ENCODE results near the gene UBE2L3. TPM values are rescaled to one million over a fixed set of nuclear protein-coding genes. Genes with fewer than 3 reads are reported as not detected.
A peak's percentile ranks its signal among the peaks of the same experiment; 100 is the strongest.

Gene UBE2L3
- total and polyA plus RNA-seq, 4 experiments from 2014 or later = 39.2 to 116 (median 71.7) TPM

DNA sequence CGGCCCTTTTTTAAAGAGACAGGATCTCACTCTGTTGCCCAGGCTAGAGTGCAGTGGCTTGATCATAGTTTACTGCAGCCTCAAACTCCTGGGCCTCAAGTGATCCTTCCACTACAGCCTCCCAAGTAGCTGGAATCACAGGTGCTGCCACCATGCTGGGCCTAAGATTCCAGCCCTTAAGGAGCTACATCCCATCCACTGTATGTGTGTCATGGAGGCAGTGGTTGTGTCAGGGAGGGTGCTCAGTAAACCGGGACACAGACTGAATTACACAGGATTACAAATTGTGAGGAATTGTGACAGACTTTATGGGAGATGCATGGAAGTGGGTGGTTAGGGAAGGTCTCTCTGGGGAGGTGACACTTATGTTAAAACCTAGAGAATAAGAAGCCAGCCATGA is 96.2 kb downstream of the UBE2L3 start:
- intact Hi-C loops (cut with micrococcal nuclease) = no loop called here
- no peak overlapping the region for H3K4me3 ChIP-seq (ENCODE audit: low read length in 2 of 2)
- no peak overlapping the region for H3K27ac ChIP-seq (ENCODE audit: low read depth, low read length)
- no peaks in the 10 kb centered on the region for H3K9me3 ChIP-seq (ENCODE audit: control insufficient read depth in 1 of 2, low read length in 2 of 2)
- H3K36me3 Mint-ChIP-seq = peaks cover 0 to 6% of the 10 kb centered on the region in 2 donors
- H3K27ac Mint-ChIP-seq = peak overlapping the region in 1 of 7 donors; percentile 87
- H3K9me3 Mint-ChIP-seq = peaks cover 0 to 2% (median 0%) of the 10 kb centered on the region in 8 donors
- peak overlapping the region in 6 of 8 donors; percentile 37 to 81 (median 60) for H3K4me3 Mint-ChIP-seq
- ChIA-PET CTCF (ENCODE audit: partially characterized antibody) (interaction anchor here (1.9 kb wide), 1 partner anchor 17 kb away, joined by 5 read pairs; no protein-coding TSS in a partner anchor), POLR2A (ENCODE audit: partially characterized antibody) (interaction anchor here (2.6 kb wide), 1 partner anchor 22 kb away, joined by 22 read pairs; the partner anchor contains the start of gene SDF2L1)
- H3K27me3 ChIP-seq (ENCODE audit: insufficient read depth, low read length) = no peaks in the 10 kb centered on the region
- no peak for DNase-seq
- H3K27me3 Mint-ChIP-seq = no peaks in the 10 kb centered on the region
- H3K4me1 ChIP-seq (ENCODE audit: insufficient read depth, low read length) = peaks cover 25% of the 10 kb centered on the region
- no peaks in the 10 kb centered on the region for H3K36me3 ChIP-seq (ENCODE audit: insufficient read depth, low read length)
- peaks cover 10 to 34% (median 22%) of the 10 kb centered on the region in 4 donors for H3K4me1 Mint-ChIP-seq

DNA sequence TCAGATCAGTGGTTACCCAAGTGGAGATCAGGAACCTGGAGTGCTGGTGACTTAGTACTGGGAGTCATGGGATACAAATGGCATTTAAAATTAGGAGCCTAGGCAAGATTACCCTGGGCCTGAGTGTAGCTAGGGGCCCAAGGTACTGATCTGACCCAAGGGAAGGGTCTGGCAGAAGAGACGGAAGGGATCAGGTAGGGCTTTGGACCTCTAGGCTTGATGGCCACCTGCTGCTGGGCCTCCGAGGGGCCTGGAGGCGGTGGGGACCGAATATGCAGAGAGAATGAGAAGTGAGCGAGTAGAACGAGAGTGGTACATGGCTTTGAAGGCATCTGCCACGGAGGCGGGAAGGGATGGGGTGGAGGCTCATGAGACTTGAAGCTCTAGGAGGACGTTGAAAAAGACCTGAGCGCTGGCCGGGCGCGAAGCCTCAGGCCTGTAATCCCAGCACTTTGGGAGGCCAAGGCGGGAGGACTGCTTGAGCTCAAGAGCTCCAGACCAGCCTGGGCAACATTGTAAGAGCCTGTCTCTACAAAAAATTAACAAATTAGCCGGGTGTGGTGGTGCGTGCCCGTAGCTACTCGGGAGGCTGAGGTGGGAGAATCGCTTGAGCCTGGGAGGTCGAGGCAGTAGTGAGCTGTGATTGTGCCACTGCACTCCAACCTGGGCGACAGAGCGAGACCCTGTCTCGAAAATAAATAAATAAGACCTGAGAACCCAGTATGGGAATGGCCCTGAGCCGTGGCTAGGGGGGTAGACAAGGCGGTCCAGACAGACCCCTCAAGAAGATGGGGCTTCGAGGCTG is 97.7 kb downstream of the UBE2L3 start:
- peak overlapping the region; percentile 43 to 97 for H3K4me3 ChIP-seq (ENCODE audit: low read length in 2 of 2)
- Mint-ChIP-seq H3K27ac (peak overlapping the region; percentile 93 to 99 (median 98)), H3K4me1 (peaks cover 14 to 45% (median 29%) of the 10 kb centered on the region in 4 donors), H3K4me3 (peak overlapping the region; percentile 89 to 100 (median 97)), H3K36me3 (peaks cover 3 to 14% of the 10 kb centered on the region in 2 donors), H3K27me3 (no peaks in the 10 kb centered on the region), H3K9me3 (peaks cover 0 to 2% (median 0%) of the 10 kb centered on the region in 8 donors)
- H3K9me3 ChIP-seq (ENCODE audit: control insufficient read depth in 1 of 2, low read length in 2 of 2) = no peaks in the 10 kb centered on the region
- POLR2A ChIA-PET (ENCODE audit: partially characterized antibody) = interaction anchor here (1.2 to 2.6 kb wide), 9 partner anchors 9 to 317 kb away, joined by 3 to 22 read pairs (median 6); partner anchors contain the start of genes SDF2L1, TOP3B, YDJC and YPEL1
- H3K4me1 ChIP-seq (ENCODE audit: insufficient read depth, low read length) = peaks cover 25% of the 10 kb centered on the region
- H3K27ac ChIP-seq (ENCODE audit: low read depth, low read length) = peak overlapping the region; percentile 83
- H3K27me3 ChIP-seq (ENCODE audit: insufficient read depth, low read length) = no peaks in the 10 kb centered on the region
- CTCF ChIA-PET (ENCODE audit: partially characterized antibody) = interaction anchor here (1.3 to 2.1 kb wide), 3 partner anchors 18 to 36 kb away, joined by 3 to 15 read pairs (median 10); partner anchors contain the start of genes SDF2L1 and YDJC
- H3K36me3 ChIP-seq (ENCODE audit: insufficient read depth, low read length) = peaks cover 4% of the 10 kb centered on the region
- intact Hi-C loops (cut with micrococcal nuclease) = no loop called here
- no peak for DNase-seq

DNA sequence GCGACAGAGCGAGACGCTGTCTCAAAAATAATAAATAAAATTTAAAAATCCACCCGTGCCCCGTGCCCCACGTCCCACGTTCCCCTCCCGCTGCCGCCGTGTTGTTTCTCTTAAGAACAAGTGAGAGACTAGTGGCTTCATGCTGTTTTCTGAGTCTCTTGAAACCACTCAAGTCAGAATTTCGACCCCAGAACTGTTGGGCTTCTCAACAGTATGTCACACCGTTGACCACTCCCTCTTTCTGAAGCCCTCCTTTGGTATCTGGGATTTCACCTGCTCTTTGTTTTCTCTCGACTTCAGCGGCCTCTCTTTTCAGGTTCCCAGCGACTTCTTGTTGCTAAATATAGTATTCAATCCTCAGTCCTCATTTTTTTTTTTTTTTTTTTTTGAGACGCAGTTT is 99.3 kb downstream of the UBE2L3 start:
- POLR2A ChIA-PET (ENCODE audit: partially characterized antibody) = interaction anchor here (1.0 to 1.9 kb wide), 5 partner anchors 14 to 316 kb away, joined by 3 to 19 read pairs (median 4); partner anchors contain the start of genes CCDC116, TOP3B and YDJC
- no peak for DNase-seq
- Mint-ChIP-seq H3K9me3 (no peaks in the 10 kb centered on the region), H3K4me3 (peak overlapping the region; percentile 89 to 100 (median 97)), H3K27ac (peak overlapping the region; percentile 52 to 99 (median 76)), H3K27me3 (no peaks in the 10 kb centered on the region), H3K4me1 (peaks cover 19 to 45% (median 32%) of the 10 kb centered on the region in 4 donors), H3K36me3 (peaks cover 8 to 28% of the 10 kb centered on the region in 2 donors)
- no peaks in the 10 kb centered on the region for H3K9me3 ChIP-seq (ENCODE audit: control insufficient read depth in 1 of 2, low read length in 2 of 2)
- intact Hi-C loops (cut with micrococcal nuclease) = loop anchor here (1.0 kb wide), 2 partner anchors 14 to 24 kb away; partner anchors contain the start of gene SDF2L1
- H3K36me3 ChIP-seq (ENCODE audit: insufficient read depth, low read length) = peaks cover 18% of the 10 kb centered on the region
- peaks cover 25% of the 10 kb centered on the region for H3K4me1 ChIP-seq (ENCODE audit: insufficient read depth, low read length)
- H3K27ac ChIP-seq (ENCODE audit: low read depth, low read length) = peak overlapping the region; percentile 83
- CTCF ChIA-PET (ENCODE audit: partially characterized antibody) = interaction anchor here (1.9 to 2.1 kb wide), 2 partner anchors 24 to 37 kb away, joined by 10 to 15 read pairs; partner anchors contain the start of genes SDF2L1 and YDJC
- H3K4me3 ChIP-seq (ENCODE audit: low read length in 2 of 2) = peak overlapping the region; percentile 43 to 97
- H3K27me3 ChIP-seq (ENCODE audit: insufficient read depth, low read length) = no peaks in the 10 kb centered on the region

DNA sequence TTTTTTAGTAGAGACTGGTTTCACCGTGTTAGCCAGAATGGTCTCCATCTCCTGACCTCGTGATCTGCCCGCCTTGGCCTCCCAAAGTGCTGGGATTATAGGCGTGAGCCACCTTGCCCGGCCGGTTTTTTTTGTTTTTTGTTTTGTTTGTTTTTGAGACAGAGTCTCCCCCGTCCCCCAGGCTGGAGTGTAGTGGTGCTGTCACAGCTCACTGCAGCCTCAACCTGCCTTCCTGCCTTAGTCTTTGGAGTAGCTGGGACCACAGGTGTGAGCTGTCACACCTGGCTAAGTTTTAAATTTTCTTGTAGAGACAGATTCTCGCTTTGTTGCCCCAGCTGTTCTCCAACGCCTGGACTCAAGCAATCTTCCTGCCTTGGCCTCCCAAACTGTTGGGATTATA is 101.5 kb downstream of the UBE2L3 start:
- DNase-seq = no peak
- Histone ChIP-seq H3K4me1 (ENCODE audit: insufficient read depth, low read length) (peaks cover 25% of the 10 kb centered on the region), H3K4me3 (ENCODE audit: low read length in 2 of 2) (no peak overlapping the region), H3K27me3 (ENCODE audit: insufficient read depth, low read length) (no peaks in the 10 kb centered on the region), H3K27ac (ENCODE audit: low read depth, low read length) (no peak overlapping the region), H3K9me3 (ENCODE audit: control insufficient read depth in 1 of 2, low read length in 2 of 2) (no peaks in the 10 kb centered on the region), H3K36me3 (ENCODE audit: insufficient read depth, low read length) (peaks cover 40% of the 10 kb centered on the region)
- Mint-ChIP-seq H3K27ac (peak overlapping the region in 3 of 7 donors; percentile 48 to 65 (median 55)), H3K36me3 (peaks cover 15 to 47% of the 10 kb centered on the region in 2 donors), H3K9me3 (no peaks in the 10 kb centered on the region), H3K4me3 (peak overlapping the region in 2 of 8 donors; percentile 18 to 43), H3K27me3 (no peaks in the 10 kb centered on the region), H3K4me1 (peaks cover 20 to 49% (median 30%) of the 10 kb centered on the region in 4 donors)
- ChIA-PET POLR2A (ENCODE audit: partially characterized antibody) (no interaction called here), CTCF (ENCODE audit: partially characterized antibody) (no interaction called here)
- intact Hi-C loops (cut with micrococcal nuclease) = no loop called here

DNA sequence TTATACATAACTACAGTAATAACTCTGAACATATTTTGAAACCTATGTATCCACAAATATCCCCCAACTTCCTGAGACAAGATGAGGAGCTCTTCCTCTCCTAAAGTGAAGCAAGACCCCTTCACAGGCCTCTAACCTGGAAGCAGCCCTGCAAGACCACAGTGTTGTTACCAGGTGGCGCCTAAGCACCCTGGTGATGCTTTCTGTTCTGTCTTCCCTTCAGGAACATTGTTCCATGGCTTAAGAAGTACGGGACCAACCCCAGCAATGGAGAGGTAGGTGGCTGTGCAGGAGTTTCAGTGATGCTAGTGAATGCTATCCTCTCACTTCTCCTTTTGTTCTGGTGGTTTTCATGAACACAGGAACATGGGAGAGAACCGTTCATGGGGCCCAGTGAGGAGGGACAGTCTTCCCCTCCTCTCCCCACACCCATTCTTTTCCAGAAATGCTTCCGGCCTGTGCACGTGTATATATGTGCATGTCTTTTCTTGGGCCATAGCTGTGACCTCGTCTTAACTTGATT is 104.7 kb downstream of the UBE2L3 start:
- DNase-seq = no peak
- Mint-ChIP-seq H3K36me3 (peaks cover 37 to 64% of the 10 kb centered on the region in 2 donors), H3K27me3 (no peaks in the 10 kb centered on the region), H3K4me3 (no peak overlapping the region), H3K27ac (peak overlapping the region in 1 of 7 donors; percentile 61), H3K4me1 (peaks cover 15 to 26% (median 19%) of the 10 kb centered on the region in 4 donors), H3K9me3 (no peaks in the 10 kb centered on the region)
- ChIA-PET CTCF (ENCODE audit: partially characterized antibody) (no interaction called here), POLR2A (ENCODE audit: partially characterized antibody) (interaction anchor here (1.2 kb wide), 1 partner anchor 10 kb away, joined by 3 read pairs; no protein-coding TSS in a partner anchor)
- H3K27me3 ChIP-seq (ENCODE audit: insufficient read depth, low read length) = no peaks in the 10 kb centered on the region
- peaks cover 9% of the 10 kb centered on the region for H3K4me1 ChIP-seq (ENCODE audit: insufficient read depth, low read length)
- H3K4me3 ChIP-seq (ENCODE audit: low read length in 2 of 2) = no peak overlapping the region
- intact Hi-C loops (cut with micrococcal nuclease) = no loop called here
- peaks cover 58% of the 10 kb centered on the region for H3K36me3 ChIP-seq (ENCODE audit: insufficient read depth, low read length)
- H3K27ac ChIP-seq (ENCODE audit: low read depth, low read length) = no peak overlapping the region
- H3K9me3 ChIP-seq (ENCODE audit: control insufficient read depth in 1 of 2, low read length in 2 of 2) = no peaks in the 10 kb centered on the region

Small RNAs within 50 kb of the gene (microRNA-seq; reads per million reads assigned to microRNA genes)
- gene MIR130B (ENCODE audit: borderline microRNAs expressed, borderline number of aligned reads, borderline replicate concordance) (147 reads per million, percentile 72 among the genes with 10 or more reads in this experiment), gene MIR301B (ENCODE audit: borderline microRNAs expressed, borderline number of aligned reads, borderline replicate concordance) (not detected)

Other genes with a start within 250 kb of the UBE2L3 start
- gene RIMBP3B, start 184.0 kb upstream of the UBE2L3 start, total RNA-seq = 1 to 10 TPM; 3.7 to 4.0 TPM
- gene RIMBP3B, start 184.0 kb upstream of the UBE2L3 start, polyA plus RNA-seq = under 1 TPM; 0.09 to 0.78 TPM
- 10 to 100 TPM in 1 of 2 experiments, 1 to 10 TPM in 1; 8.9 to 10.6 TPM for gene HIC2, start 150.3 kb upstream of the UBE2L3 start, total RNA-seq
- gene HIC2, start 150.3 kb upstream of the UBE2L3 start, polyA plus RNA-seq = under 1 TPM; 0.21 to 0.91 TPM
- 1 to 10 TPM; 3.5 to 4.8 TPM for gene TMEM191C, start 100.3 kb upstream of the UBE2L3 start, total RNA-seq
- 1 to 10 TPM; 3.1 to 3.6 TPM for gene TMEM191C, start 100.3 kb upstream of the UBE2L3 start, polyA plus RNA-seq
- gene RIMBP3C, start 16.3 kb upstream of the UBE2L3 start, total RNA-seq = 1 to 10 TPM; 4.5 to 4.9 TPM
- under 1 TPM in 1 of 2 donors, not detected in 1; 0.49 TPM for gene RIMBP3C, start 16.3 kb upstream of the UBE2L3 start, polyA plus RNA-seq
- 10 to 100 TPM; 45.7 to 46.0 TPM for gene YDJC, start 62.3 kb downstream of the UBE2L3 start, total RNA-seq
- gene YDJC, start 62.3 kb downstream of the UBE2L3 start, polyA plus RNA-seq = 10 to 100 TPM; 47.5 to 52.8 TPM
- gene CCDC116, start 65.0 kb downstream of the UBE2L3 start, total RNA-seq = under 1 TPM; 0.19 to 0.29 TPM
- gene CCDC116, start 65.0 kb downstream of the UBE2L3 start, polyA plus RNA-seq = not detected
- 10 to 100 TPM; 39.6 to 44.3 TPM for gene SDF2L1, start 74.6 kb downstream of the UBE2L3 start, total RNA-seq
- 10 to 100 TPM; 78.0 to 99.1 TPM for gene SDF2L1, start 74.6 kb downstream of the UBE2L3 start, polyA plus RNA-seq
- 10 to 100 TPM; 75.5 to 81.4 TPM for gene PPIL2, start 98.3 kb downstream of the UBE2L3 start, total RNA-seq
- 10 to 100 TPM; 12.0 to 38.9 TPM for gene PPIL2, start 98.3 kb downstream of the UBE2L3 start, polyA plus RNA-seq
- gene YPEL1, start 168.1 kb downstream of the UBE2L3 start, total RNA-seq = 1 to 10 TPM; 8.0 to 9.8 TPM
- 1 to 10 TPM; 4.9 to 5.3 TPM for gene YPEL1, start 168.1 kb downstream of the UBE2L3 start, polyA plus RNA-seq

Measured in CD4-positive, alpha-beta memory T cell (primary cell).